ENCODE data around the gene ENPP5.

The ENPP5 gene

DNA sequence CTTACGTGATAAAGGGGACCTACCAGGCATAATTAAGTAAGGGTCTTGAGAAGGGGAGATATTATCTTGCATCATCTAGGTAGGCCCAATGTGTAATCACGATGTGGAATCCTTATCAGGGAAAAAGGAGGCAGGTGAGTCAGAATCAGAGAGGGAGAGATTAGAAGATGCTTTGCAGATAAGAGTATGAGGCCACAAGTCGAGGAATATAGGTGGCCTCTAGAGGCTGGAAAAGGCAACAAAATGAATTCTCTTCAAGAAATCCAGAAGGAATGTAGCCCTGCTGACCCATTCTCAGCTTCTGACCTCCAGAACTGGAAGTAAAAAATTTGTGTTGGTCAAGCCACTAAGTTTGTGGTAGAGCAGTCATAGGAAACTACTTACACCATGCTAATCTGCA lies 51.9 kb downstream of the ENPP5 start:
- ChIA-PET CTCF (no interaction called here), POLR2A (no interaction called here)
- no peak overlapping the region for H3K4me3 ChIP-seq (ENCODE audit: low read depth, low read length)
- H3K36me3 ChIP-seq (ENCODE audit: control insufficient read depth in 2 of 2, insufficient read depth in 1 of 2, low read length in 2 of 2): no peaks in the 10 kb centered on the region
- TF ChIP-seq, protein P1, sequence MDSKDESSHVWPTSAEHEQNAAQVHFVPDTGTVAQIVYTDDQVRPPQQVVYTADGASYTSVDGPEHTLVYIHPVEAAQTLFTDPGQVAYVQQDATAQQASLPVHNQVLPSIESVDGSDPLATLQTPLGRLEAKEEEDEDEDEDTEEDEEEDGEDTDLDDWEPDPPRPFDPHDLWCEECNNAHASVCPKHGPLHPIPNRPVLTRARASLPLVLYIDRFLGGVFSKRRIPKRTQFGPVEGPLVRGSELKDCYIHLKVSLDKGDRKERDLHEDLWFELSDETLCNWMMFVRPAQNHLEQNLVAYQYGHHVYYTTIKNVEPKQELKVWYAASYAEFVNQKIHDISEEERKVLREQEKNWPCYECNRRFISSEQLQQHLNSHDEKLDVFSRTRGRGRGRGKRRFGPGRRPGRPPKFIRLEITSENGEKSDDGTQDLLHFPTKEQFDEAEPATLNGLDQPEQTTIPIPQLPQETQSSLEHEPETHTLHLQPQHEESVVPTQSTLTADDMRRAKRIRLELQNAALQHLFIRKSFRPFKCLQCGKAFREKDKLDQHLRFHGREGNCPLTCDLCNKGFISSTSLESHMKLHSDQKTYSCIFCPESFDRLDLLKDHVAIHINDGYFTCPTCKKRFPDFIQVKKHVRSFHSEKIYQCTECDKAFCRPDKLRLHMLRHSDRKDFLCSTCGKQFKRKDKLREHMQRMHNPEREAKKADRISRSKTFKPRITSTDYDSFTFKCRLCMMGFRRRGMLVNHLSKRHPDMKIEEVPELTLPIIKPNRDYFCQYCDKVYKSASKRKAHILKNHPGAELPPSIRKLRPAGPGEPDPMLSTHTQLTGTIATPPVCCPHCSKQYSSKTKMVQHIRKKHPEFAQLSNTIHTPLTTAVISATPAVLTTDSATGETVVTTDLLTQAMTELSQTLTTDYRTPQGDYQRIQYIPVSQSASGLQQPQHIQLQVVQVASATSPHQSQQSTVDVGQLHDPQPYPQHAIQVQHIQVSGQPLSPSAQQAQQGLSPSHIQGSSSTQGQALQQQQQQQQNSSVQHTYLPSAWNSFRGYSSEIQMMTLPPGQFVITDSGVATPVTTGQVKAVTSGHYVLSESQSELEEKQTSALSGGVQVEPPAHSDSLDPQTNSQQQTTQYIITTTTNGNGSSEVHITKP (tag by site-specific recombination; IDR thresholded peaks at IDR 0.05): no peak
- no peaks in the 10 kb centered on the region for H3K4me1 ChIP-seq (ENCODE audit: control insufficient read depth, insufficient read depth, low read length)
- H3K9me3 ChIP-seq (ENCODE audit: control insufficient read depth, insufficient read depth, low read depth, low read length): no peaks in the 10 kb centered on the region
- no peak overlapping the region for H3K27ac ChIP-seq (ENCODE audit: extremely low read depth, low read depth, low read length)

DNA sequence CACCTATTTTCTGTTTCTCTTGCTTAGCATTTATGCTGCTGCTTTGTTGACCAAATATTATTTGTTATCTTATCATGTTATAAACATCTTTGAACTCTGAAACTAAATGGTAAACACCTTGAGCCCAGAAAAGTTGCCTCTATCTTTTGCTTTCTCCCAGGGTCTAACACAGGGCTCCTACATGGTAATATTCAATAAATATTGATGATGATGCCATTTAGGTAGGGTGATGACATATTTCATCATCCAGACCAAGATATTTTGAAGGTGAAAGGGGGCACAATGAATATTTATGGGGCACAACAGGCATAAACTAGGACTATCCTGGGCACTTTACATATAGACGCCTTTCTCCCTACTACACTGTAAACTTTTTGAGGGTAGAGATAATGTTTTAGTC lies 52.6 kb downstream of the ENPP5 start:
- TF ChIP-seq ZNF777 (tag by site-specific recombination; IDR thresholded peaks at IDR 0.05; ENCODE audit: borderline replicate concordance): no peak
- no peak for TF ChIP-seq MEIS1 (CRISPR knock-in tag; IDR thresholded peaks at IDR 0.05; ENCODE audit: borderline replicate concordance)
- no peak for TF ChIP-seq ZNF585B (tag by site-specific recombination; IDR thresholded peaks at IDR 0.05)
- TF ChIP-seq, protein P2, sequence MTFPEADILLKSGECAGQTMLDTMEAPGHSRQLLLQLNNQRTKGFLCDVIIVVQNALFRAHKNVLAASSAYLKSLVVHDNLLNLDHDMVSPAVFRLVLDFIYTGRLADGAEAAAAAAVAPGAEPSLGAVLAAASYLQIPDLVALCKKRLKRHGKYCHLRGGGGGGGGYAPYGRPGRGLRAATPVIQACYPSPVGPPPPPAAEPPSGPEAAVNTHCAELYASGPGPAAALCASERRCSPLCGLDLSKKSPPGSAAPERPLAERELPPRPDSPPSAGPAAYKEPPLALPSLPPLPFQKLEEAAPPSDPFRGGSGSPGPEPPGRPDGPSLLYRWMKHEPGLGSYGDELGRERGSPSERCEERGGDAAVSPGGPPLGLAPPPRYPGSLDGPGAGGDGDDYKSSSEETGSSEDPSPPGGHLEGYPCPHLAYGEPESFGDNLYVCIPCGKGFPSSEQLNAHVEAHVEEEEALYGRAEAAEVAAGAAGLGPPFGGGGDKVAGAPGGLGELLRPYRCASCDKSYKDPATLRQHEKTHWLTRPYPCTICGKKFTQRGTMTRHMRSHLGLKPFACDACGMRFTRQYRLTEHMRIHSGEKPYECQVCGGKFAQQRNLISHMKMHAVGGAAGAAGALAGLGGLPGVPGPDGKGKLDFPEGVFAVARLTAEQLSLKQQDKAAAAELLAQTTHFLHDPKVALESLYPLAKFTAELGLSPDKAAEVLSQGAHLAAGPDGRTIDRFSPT (tag by site-specific recombination; IDR thresholded peaks at IDR 0.05): no peak
- TF ChIP-seq ZNF561 (tag by site-specific recombination; IDR thresholded peaks at IDR 0.05; ENCODE audit: borderline replicate concordance): no peak
- no peak for TF ChIP-seq ZNF623 (tag by site-specific recombination; IDR thresholded peaks at IDR 0.05)
- TF ChIP-seq, protein P3, sequence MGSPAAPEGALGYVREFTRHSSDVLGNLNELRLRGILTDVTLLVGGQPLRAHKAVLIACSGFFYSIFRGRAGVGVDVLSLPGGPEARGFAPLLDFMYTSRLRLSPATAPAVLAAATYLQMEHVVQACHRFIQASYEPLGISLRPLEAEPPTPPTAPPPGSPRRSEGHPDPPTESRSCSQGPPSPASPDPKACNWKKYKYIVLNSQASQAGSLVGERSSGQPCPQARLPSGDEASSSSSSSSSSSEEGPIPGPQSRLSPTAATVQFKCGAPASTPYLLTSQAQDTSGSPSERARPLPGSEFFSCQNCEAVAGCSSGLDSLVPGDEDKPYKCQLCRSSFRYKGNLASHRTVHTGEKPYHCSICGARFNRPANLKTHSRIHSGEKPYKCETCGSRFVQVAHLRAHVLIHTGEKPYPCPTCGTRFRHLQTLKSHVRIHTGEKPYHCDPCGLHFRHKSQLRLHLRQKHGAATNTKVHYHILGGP (tag by site-specific recombination; IDR thresholded peaks at IDR 0.05): no peak
- TF ChIP-seq, protein P4, sequence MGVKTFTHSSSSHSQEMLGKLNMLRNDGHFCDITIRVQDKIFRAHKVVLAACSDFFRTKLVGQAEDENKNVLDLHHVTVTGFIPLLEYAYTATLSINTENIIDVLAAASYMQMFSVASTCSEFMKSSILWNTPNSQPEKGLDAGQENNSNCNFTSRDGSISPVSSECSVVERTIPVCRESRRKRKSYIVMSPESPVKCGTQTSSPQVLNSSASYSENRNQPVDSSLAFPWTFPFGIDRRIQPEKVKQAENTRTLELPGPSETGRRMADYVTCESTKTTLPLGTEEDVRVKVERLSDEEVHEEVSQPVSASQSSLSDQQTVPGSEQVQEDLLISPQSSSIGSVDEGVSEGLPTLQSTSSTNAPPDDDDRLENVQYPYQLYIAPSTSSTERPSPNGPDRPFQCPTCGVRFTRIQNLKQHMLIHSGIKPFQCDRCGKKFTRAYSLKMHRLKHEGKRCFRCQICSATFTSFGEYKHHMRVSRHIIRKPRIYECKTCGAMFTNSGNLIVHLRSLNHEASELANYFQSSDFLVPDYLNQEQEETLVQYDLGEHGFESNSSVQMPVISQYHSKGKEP (tag by site-specific recombination; IDR thresholded peaks at IDR 0.05): no peak
- no peak for TF ChIP-seq ZNF791 (tag by site-specific recombination; IDR thresholded peaks at IDR 0.05)
- TF ChIP-seq, protein P1 (tag by site-specific recombination; IDR thresholded peaks at IDR 0.05): no peak
- no peak for TF ChIP-seq SP3 (tag by site-specific recombination; IDR thresholded peaks at IDR 0.05)
- no peak for TF ChIP-seq OSR2 (tag by site-specific recombination; IDR thresholded peaks at IDR 0.05)
- TF ChIP-seq ZNF239 (tag by site-specific recombination; IDR thresholded peaks at IDR 0.05): no peak
- H3K4me3 ChIP-seq (ENCODE audit: low read depth, low read length): no peak overlapping the region
- no peaks in the 10 kb centered on the region for H3K9me3 ChIP-seq (ENCODE audit: control insufficient read depth, insufficient read depth, low read depth, low read length)
- CTCF ChIA-PET: interaction anchor here (1.1 to 1.5 kb wide), 2 partner anchors 12 to 102 kb away, joined by 3 to 6 read pairs; no protein-coding TSS in a partner anchor
- H3K27ac ChIP-seq (ENCODE audit: extremely low read depth, low read depth, low read length): no peak overlapping the region
- no peaks in the 10 kb centered on the region for H3K4me1 ChIP-seq (ENCODE audit: control insufficient read depth, insufficient read depth, low read length)
- POLR2A ChIA-PET: no interaction called here
- H3K36me3 ChIP-seq (ENCODE audit: control insufficient read depth in 2 of 2, insufficient read depth in 1 of 2, low read length in 2 of 2): no peaks in the 10 kb centered on the region

All from HEK293 (cell line).